Trophoblast cell (in vitro differentiated cells and primary cell): ENCODE data around the gene SRRT.

ENCODE experiments used
- DNase-seq, 2 donors: peaks; one replicate each; pipeline ENCODE4 v3.0.0-alpha.2; 2016
- H2AFZ ChIP-seq: 2 replicates; pipeline ENCODE4 v1.6.1; 2013; ENCODE audit warnings: low read length, moderate library complexity, mild to moderate bottlenecking; ENCODE audit not compliant: insufficient read depth, poor library complexity
- H2AK5ac ChIP-seq: 2 replicates; pipeline ENCODE4 v1.6.1; 2013; ENCODE audit warnings: mild to moderate bottlenecking, low read length
- H2BK120ac ChIP-seq: 2 replicates; pipeline ENCODE4 v1.6.1; 2013; ENCODE audit warnings: low read length, mild to moderate bottlenecking, moderate library complexity; ENCODE audit not compliant: insufficient read depth, poor library complexity
- H2BK12ac ChIP-seq: 2 replicates; pipeline ENCODE4 v1.6.1; 2013; ENCODE audit warnings: mild to moderate bottlenecking, low read length, moderate library complexity
- H2BK5ac ChIP-seq: 2 replicates; pipeline ENCODE4 v1.6.1; 2013; ENCODE audit warnings: low read length, low read depth, moderate library complexity, mild to moderate bottlenecking; ENCODE audit not compliant: poor library complexity
- H3K14ac ChIP-seq: 2 replicates; pipeline ENCODE4 v1.6.1; 2013; ENCODE audit warnings: mild to moderate bottlenecking, low read length
- H3K18ac ChIP-seq: 2 replicates; pipeline ENCODE4 v1.6.1; 2013; ENCODE audit warnings: mild to moderate bottlenecking, low read length
- H3K23ac ChIP-seq: 2 replicates; pipeline ENCODE4 v1.6.1; 2013; ENCODE audit warnings: low read length
- H3K27ac ChIP-seq: 2 replicates; pipeline ENCODE4 v1.5.1; 2013; ENCODE audit warnings: low read depth, mild to moderate bottlenecking, inconsistent platforms, low read length, moderate library complexity
- H3K27me3 ChIP-seq: 2 replicates; pipeline ENCODE4 v1.6.1; 2013; ENCODE audit warnings: inconsistent platforms, mild to moderate bottlenecking, low read length, moderate library complexity; ENCODE audit not compliant: insufficient read depth
- H3K36me3 ChIP-seq, 2 experiments: 1 replicate in 1 of 2; 2 replicates in 1 of 2; pipeline ENCODE4 v1.6.1; 2013; ENCODE audit warnings: low read length in 2 of 2, mild to moderate bottlenecking in 2 of 2, moderate library complexity in 1 of 2; ENCODE audit not compliant: insufficient read depth in 2 of 2, control insufficient read depth in 1 of 2
- H3K4ac ChIP-seq: 2 replicates; pipeline ENCODE4 v1.6.1; 2013; ENCODE audit warnings: low read depth, mild to moderate bottlenecking, low read length, moderate library complexity
- H3K4me1 ChIP-seq, 2 experiments: 1 replicate in 1 of 2; 2 replicates in 1 of 2; pipeline ENCODE4 v1.6.1; 2013; ENCODE audit warnings: low read length in 2 of 2, mild to moderate bottlenecking in 2 of 2, moderate library complexity in 1 of 2; ENCODE audit not compliant: insufficient read depth in 2 of 2, control insufficient read depth in 1 of 2
- H3K4me2 ChIP-seq: 2 replicates; pipeline ENCODE4 v1.6.1; 2013; ENCODE audit warnings: inconsistent platforms, mild to moderate bottlenecking, low read length, moderate library complexity
- H3K4me3 ChIP-seq: 2 replicates; pipeline ENCODE4 v1.5.1; 2013; ENCODE audit warnings: mild to moderate bottlenecking, low read depth, low read length, inconsistent platforms
- H3K79me1 ChIP-seq: one replicate; pipeline ENCODE4 v1.6.1; 2013; ENCODE audit warnings: low read length
- H3K79me2 ChIP-seq: 2 replicates; pipeline ENCODE4 v1.6.1; 2013; ENCODE audit warnings: low read length, mild to moderate bottlenecking; ENCODE audit not compliant: control insufficient read depth, insufficient read depth, poor library complexity
- H3K9ac ChIP-seq: 2 replicates; pipeline ENCODE4 v1.6.1; 2013; ENCODE audit warnings: mild to moderate bottlenecking, low read length
- H3K9me3 ChIP-seq: 2 replicates; pipeline ENCODE4 v1.6.1; 2013; ENCODE audit warnings: low read depth, mild to moderate bottlenecking, control low read depth, inconsistent platforms, low read length; ENCODE audit not compliant: insufficient read depth
- H4K12ac ChIP-seq: 2 replicates; pipeline ENCODE4 v1.6.1; 2013; ENCODE audit warnings: low read depth, mild to moderate bottlenecking, low read length, moderate library complexity
- H4K8ac ChIP-seq: 2 replicates; pipeline ENCODE4 v1.6.1; 2013; ENCODE audit warnings: low read depth, mild to moderate bottlenecking, low read length, moderate library complexity
- H4K91ac ChIP-seq: one replicate; pipeline ENCODE4 v1.6.1; 2013; ENCODE audit warnings: low read depth, mild to moderate bottlenecking, low read length, moderate library complexity
- WGBS: extraction: QIAGEN DNeasy Blood & Tissue Kit; methylation state at CpG from one replicate; pipeline ENCODE4 v1.1.7; 2013; ENCODE audit warnings: missing lambda C conversion rate; ENCODE audit not compliant: insufficient read length, insufficient coverage; ENCODE audit errors: extremely low coverage; 5-methylcytosine and 5-hydroxymethylcytosine counted together

SRRT gene

DNA sequence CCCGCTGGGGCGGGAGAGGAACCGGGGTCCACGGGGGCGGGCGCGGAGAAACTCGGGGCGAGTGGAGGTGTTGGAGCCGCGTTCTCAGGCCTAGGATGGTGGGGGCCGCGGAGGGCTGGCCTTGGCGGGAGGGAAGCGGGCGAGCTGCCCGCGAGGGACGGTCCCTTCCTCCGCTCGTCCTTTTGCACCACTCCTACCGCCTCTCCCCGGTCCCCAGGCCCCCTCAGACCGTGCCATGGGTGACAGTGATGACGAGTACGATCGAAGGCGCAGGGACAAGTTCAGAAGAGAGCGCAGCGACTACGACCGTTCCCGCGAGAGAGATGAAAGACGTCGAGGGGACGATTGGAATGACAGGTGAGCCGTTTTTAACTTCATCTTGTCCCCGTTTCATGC is 451 bp downstream of the SRRT start:
- peak overlapping the region; percentile 88 for H3K4me3 ChIP-seq
- H2BK12ac ChIP-seq, result peak overlapping the region; percentile 12
- peak overlapping the region; percentile 95 for H3K14ac ChIP-seq
- peak overlapping the region; percentile 66 for H2AFZ ChIP-seq
- H3K4me1 ChIP-seq, result peaks cover 5 to 10% of the 10 kb centered on the region in 2 experiments
- H3K4me2 ChIP-seq, result peak overlapping the region; percentile 98
- peak overlapping the region; percentile 62 for H2AK5ac ChIP-seq
- H3K9ac ChIP-seq, result peak overlapping the region; percentile 100
- no peak overlapping the region for H3K23ac ChIP-seq
- H3K36me3 ChIP-seq, result peaks cover 52 to 56% of the 10 kb centered on the region in 2 experiments
- peak overlapping the region; percentile 92 for H2BK120ac ChIP-seq
- H4K8ac ChIP-seq, result peak overlapping the region; percentile 52
- peak overlapping the region; percentile 65 for H4K12ac ChIP-seq
- H3K18ac ChIP-seq, result peak overlapping the region; percentile 92
- H3K4ac ChIP-seq, result peak overlapping the region; percentile 99
- H3K79me2 ChIP-seq, result peaks cover 31% of the 10 kb centered on the region
- H4K91ac ChIP-seq, result peak overlapping the region; percentile 76
- no peaks in the 10 kb centered on the region for H3K9me3 ChIP-seq
- H3K27me3 ChIP-seq, result no peaks in the 10 kb centered on the region
- peak overlapping the region; percentile 90 for H2BK5ac ChIP-seq
- peaks cover 12% of the 10 kb centered on the region for H3K79me1 ChIP-seq
- no CpG with 5 or more reads among the region's 39 CpGs for WGBS
- peak in 1 of 2 donors; percentile 45 for DNase-seq
- peak overlapping the region; percentile 85 for H3K27ac ChIP-seq

DNA sequence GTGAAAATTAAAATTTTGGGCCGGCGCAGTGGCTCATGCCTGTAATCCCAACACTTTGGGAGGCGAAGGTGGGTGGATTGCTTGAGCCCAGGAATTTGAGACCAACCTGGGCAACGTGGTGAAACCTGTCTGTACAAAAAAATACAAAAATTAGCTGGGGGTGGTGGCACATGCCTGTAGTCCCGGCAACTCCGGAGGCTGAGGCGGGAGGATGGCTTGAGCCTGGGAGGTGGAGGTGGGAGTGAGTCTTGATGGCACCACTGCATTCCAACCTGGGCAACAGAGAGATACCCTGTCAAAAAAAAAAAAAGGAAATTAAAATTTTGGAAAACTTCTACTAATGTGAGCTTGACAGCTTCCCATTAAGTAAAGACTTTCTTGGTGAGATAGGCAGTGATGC is 3.1 kb downstream of the SRRT start:
- Histone ChIP-seq H3K79me2 (peaks cover 31% of the 10 kb centered on the region), H4K91ac (no peak overlapping the region), H2AFZ (no peak overlapping the region), H3K9me3 (no peaks in the 10 kb centered on the region), H3K9ac (no peak overlapping the region), H2BK12ac (no peak overlapping the region), H2AK5ac (no peak overlapping the region), H3K23ac (no peak overlapping the region), H3K27me3 (no peaks in the 10 kb centered on the region), H3K14ac (no peak overlapping the region), H3K4me2 (no peak overlapping the region), H3K18ac (no peak overlapping the region), H3K4me3 (no peak overlapping the region), H2BK5ac (no peak overlapping the region), H3K4me1 (peaks cover 5 to 10% of the 10 kb centered on the region in 2 experiments), H3K79me1 (peaks cover 12% of the 10 kb centered on the region), H4K12ac (no peak overlapping the region), H4K8ac (no peak overlapping the region), H2BK120ac (no peak overlapping the region), H3K36me3 (peaks cover 51 to 59% of the 10 kb centered on the region in 2 experiments), H3K27ac (no peak overlapping the region), H3K4ac (peak overlapping the region; percentile 77)
- no peak for DNase-seq
- no CpG with 5 or more reads among the region's 7 CpGs for WGBS

DNA sequence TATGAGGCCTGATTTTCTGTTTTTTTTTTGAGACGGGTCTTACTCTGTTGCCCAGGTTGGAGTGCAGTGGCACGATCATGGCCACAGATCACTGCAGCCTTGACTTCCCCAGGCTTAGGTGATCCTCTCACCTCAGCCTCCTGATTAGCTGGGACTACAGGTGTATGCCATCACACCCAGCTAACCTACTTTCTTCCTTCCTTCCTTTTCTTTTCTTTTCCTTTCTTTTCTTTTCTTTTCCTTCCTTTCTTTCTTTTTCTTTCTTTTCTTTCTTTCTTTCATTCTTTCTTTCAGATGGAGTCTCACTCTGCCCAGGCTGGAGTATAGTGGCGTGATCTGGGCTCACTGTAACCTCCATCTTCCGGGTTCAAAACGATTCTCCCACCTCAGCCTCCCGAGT is 3.8 kb downstream of the SRRT start:
- no peak overlapping the region for H3K9ac ChIP-seq
- peaks cover 12% of the 10 kb centered on the region for H3K79me1 ChIP-seq
- H3K4me2 ChIP-seq, result no peak overlapping the region
- H2BK12ac ChIP-seq, result no peak overlapping the region
- H4K91ac ChIP-seq, result no peak overlapping the region
- no peaks in the 10 kb centered on the region for H3K27me3 ChIP-seq
- H3K4me3 ChIP-seq, result no peak overlapping the region
- H3K4me1 ChIP-seq, result peaks cover 5 to 10% of the 10 kb centered on the region in 2 experiments
- H3K14ac ChIP-seq, result no peak overlapping the region
- H3K36me3 ChIP-seq, result peaks cover 53 to 60% of the 10 kb centered on the region in 2 experiments
- H2BK120ac ChIP-seq, result no peak overlapping the region
- no peak overlapping the region for H4K12ac ChIP-seq
- H3K23ac ChIP-seq, result no peak overlapping the region
- peaks cover 31% of the 10 kb centered on the region for H3K79me2 ChIP-seq
- H2AK5ac ChIP-seq, result no peak overlapping the region
- H3K4ac ChIP-seq, result peak overlapping the region; percentile 80
- H3K18ac ChIP-seq, result no peak overlapping the region
- no peak for DNase-seq
- no peak overlapping the region for H4K8ac ChIP-seq
- WGBS, result no CpG with 5 or more reads among the region's 6 CpGs
- H2BK5ac ChIP-seq, result no peak overlapping the region
- no peaks in the 10 kb centered on the region for H3K9me3 ChIP-seq
- no peak overlapping the region for H2AFZ ChIP-seq
- no peak overlapping the region for H3K27ac ChIP-seq

DNA sequence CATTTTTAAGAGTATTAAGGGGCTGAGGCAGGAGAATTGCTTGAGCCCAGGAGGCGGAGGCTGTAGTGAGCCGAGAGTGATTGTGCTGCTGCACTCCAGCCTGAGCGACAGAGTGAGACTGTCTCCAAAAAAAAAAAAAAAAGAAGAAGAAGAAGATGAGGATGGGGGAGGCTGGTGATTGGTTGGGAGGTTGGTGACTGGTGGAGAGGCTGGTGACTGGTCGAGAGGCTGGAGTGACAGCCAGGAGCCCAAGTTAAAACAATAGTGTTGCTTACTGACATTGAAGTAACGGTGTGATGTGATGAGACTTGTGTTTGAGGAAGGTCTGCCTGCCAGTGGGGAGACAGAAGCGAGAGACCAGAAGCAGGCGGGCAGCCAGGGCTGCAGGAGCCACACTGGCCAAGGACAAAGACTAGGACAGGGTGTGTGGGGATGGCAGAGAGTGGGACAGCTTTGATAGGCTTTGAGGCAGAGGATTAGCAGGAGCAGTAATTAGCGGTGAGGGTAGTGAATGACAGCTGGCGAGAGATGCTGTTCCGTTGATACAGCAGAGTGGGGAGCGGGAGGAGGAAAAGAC is 4.9 kb downstream of the SRRT start:
- Histone ChIP-seq H3K27me3 (no peaks in the 10 kb centered on the region), H3K4me3 (no peak overlapping the region), H3K27ac (no peak overlapping the region), H2BK12ac (no peak overlapping the region), H4K8ac (no peak overlapping the region), H2AFZ (no peak overlapping the region), H2AK5ac (no peak overlapping the region), H3K4ac (peak overlapping the region; percentile 28), H3K9me3 (no peaks in the 10 kb centered on the region), H3K9ac (no peak overlapping the region), H3K36me3 (peaks cover 58 to 65% of the 10 kb centered on the region in 2 experiments), H2BK120ac (no peak overlapping the region), H4K12ac (no peak overlapping the region), H3K4me2 (no peak overlapping the region), H3K79me1 (peaks cover 7% of the 10 kb centered on the region), H3K79me2 (peaks cover 28% of the 10 kb centered on the region), H2BK5ac (no peak overlapping the region), H3K23ac (no peak overlapping the region), H3K18ac (no peak overlapping the region), H3K4me1 (peaks cover 5 to 6% of the 10 kb centered on the region in 2 experiments), H3K14ac (no peak overlapping the region), H4K91ac (no peak overlapping the region)
- no CpG with 5 or more reads among the region's 11 CpGs for WGBS
- no peak for DNase-seq
